ENCODE data around the gene RASSF4. TPM values are rescaled to one million over a fixed set of nuclear protein-coding genes. Genes with fewer than 3 reads are reported as not detected.

RASSF4 gene
- total and polyA plus RNA-seq, 9 of the 15 experiments (the other 6 are each of a cell fraction or from before 2014, with no cell fraction given) = 0.01 to 0.62 (median 0.11) TPM; not detected in 3

DNA sequence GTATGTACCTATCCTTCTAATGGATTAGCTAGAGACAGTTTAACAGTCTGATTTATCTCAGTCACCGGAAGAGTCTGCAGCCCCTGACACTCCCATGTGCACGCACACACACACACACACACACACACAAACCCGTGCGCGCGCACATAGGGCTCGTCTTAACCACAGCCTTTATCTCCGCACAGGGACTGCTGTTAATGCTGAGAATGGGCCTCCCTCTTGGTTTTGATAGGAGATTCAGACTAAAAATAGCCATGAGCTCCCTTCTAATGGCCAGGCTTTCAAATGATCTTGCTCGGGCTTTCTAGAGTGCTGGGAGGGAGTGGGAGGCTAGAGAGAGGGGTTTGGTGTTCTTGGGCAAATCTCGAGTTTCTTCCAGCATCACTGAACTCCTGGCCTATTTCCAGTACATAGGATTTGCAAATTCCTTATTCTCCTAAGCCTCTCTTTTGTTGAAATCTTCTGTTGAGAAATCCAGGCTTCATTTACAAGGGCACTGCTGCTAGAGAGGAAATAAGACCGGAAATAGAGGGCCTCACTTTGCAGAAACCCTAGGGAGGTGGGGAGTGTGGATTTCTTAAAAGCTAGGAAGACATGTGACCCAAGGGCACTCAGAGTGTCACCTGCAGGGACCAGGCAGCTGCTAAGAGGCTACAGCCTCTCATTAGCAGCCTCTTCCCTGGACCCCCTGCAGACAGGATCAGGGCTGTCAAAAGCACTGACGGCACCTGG lies 46.1 kb upstream of the RASSF4 start (continued):
- TF ChIP-seq, protein P1, sequence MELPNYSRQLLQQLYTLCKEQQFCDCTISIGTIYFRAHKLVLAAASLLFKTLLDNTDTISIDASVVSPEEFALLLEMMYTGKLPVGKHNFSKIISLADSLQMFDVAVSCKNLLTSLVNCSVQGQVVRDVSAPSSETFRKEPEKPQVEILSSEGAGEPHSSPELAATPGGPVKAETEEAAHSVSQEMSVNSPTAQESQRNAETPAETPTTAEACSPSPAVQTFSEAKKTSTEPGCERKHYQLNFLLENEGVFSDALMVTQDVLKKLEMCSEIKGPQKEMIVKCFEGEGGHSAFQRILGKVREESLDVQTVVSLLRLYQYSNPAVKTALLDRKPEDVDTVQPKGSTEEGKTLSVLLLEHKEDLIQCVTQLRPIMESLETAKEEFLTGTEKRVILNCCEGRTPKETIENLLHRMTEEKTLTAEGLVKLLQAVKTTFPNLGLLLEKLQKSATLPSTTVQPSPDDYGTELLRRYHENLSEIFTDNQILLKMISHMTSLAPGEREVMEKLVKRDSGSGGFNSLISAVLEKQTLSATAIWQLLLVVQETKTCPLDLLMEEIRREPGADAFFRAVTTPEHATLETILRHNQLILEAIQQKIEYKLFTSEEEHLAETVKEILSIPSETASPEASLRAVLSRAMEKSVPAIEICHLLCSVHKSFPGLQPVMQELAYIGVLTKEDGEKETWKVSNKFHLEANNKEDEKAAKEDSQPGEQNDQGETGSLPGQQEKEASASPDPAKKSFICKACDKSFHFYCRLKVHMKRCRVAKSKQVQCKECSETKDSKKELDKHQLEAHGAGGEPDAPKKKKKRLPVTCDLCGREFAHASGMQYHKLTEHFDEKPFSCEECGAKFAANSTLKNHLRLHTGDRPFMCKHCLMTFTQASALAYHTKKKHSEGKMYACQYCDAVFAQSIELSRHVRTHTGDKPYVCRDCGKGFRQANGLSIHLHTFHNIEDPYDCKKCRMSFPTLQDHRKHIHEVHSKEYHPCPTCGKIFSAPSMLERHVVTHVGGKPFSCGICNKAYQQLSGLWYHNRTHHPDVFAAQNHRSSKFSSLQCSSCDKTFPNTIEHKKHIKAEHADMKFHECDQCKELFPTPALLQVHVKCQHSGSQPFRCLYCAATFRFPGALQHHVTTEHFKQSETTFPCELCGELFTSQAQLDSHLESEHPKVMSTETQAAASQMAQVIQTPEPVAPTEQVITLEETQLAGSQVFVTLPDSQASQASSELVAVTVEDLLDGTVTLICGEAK (IDR thresholded peaks at IDR 0.05) = peak; percentile 24
- TF ChIP-seq, protein P1 (CRISPR knock-in tag; IDR thresholded peaks at IDR 0.05) = no peak
- TF ChIP-seq KDM2B (CRISPR knock-in tag; IDR thresholded peaks at IDR 0.05) = no peak
- TF ChIP-seq, protein P2, sequence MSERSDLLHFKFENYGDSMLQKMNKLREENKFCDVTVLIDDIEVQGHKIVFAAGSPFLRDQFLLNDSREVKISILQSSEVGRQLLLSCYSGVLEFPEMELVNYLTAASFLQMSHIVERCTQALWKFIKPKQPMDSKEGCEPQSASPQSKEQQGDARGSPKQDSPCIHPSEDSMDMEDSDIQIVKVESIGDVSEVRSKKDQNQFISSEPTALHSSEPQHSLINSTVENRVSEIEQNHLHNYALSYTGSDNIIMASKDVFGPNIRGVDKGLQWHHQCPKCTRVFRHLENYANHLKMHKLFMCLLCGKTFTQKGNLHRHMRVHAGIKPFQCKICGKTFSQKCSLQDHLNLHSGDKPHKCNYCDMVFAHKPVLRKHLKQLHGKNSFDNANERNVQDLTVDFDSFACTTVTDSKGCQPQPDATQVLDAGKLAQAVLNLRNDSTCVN (CRISPR knock-in tag; IDR thresholded peaks at IDR 0.05) = peak; percentile 46; the same call in 1 of the 2 replicates
- no peak for TF ChIP-seq RBM39 (optimal IDR thresholded peaks at IDR 0.05; ENCODE audit: low read depth, low read length)
- TF ChIP-seq, protein P3, sequence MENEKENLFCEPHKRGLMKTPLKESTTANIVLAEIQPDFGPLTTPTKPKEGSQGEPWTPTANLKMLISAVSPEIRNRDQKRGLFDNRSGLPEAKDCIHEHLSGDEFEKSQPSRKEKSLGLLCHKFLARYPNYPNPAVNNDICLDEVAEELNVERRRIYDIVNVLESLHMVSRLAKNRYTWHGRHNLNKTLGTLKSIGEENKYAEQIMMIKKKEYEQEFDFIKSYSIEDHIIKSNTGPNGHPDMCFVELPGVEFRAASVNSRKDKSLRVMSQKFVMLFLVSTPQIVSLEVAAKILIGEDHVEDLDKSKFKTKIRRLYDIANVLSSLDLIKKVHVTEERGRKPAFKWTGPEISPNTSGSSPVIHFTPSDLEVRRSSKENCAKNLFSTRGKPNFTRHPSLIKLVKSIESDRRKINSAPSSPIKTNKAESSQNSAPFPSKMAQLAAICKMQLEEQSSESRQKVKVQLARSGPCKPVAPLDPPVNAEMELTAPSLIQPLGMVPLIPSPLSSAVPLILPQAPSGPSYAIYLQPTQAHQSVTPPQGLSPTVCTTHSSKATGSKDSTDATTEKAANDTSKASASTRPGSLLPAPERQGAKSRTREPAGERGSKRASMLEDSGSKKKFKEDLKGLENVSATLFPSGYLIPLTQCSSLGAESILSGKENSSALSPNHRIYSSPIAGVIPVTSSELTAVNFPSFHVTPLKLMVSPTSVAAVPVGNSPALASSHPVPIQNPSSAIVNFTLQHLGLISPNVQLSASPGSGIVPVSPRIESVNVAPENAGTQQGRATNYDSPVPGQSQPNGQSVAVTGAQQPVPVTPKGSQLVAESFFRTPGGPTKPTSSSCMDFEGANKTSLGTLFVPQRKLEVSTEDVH (IDR thresholded peaks at IDR 0.05; ENCODE audit: low read depth, partially characterized antibody) = peak; percentile 54
- TF ChIP-seq HMG20A (CRISPR knock-in tag; conservative IDR thresholded peaks at IDR 0.05) = no peak
- TF ChIP-seq, protein P4, sequence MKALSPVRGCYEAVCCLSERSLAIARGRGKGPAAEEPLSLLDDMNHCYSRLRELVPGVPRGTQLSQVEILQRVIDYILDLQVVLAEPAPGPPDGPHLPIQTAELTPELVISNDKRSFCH (CRISPR knock-in tag; IDR thresholded peaks at IDR 0.05) = no peak
- TF ChIP-seq, protein P4 (tag; IDR thresholded peaks at IDR 0.05) = peak; percentile 77
- TF ChIP-seq CCNT2 (IDR thresholded peaks at IDR 0.05; ENCODE audit: borderline replicate concordance, extremely low read depth, insufficient read length, low read depth, low read length) = peak; percentile 55
- no peak for TF ChIP-seq NFE2L1 (tag; IDR thresholded peaks at IDR 0.05; ENCODE audit: borderline replicate concordance, low read depth)
